IPS-15b (cell line): ENCODE measurements around the gene TMC4.
"Not testable (repeated sequence)": the region's sequence is repeated elsewhere in the genome, so short reads cannot be mapped to it uniquely, and the experiment has no call there.

Experiments used
- H3K27me3 ChIP-seq: one replicate; pipeline ENCODE4 v1.6.1; 2013; ENCODE audit warnings: low read length; ENCODE audit not compliant: control insufficient read depth, insufficient read depth
- H3K36me3 ChIP-seq: one replicate; pipeline ENCODE4 v1.6.1; 2013; ENCODE audit warnings: low read length; ENCODE audit not compliant: control insufficient read depth, insufficient read depth
- H3K4me1 ChIP-seq: one replicate; pipeline ENCODE4 v1.6.1; 2013; ENCODE audit warnings: mild to moderate bottlenecking, low read length; ENCODE audit not compliant: control insufficient read depth, insufficient read depth
- H3K4me3 ChIP-seq: one replicate; pipeline ENCODE4 v1.5.1; 2013; ENCODE audit warnings: low read depth, low read length
- H3K9ac ChIP-seq: one replicate; pipeline ENCODE4 v1.6.1; 2013; ENCODE audit warnings: low read depth, mild to moderate bottlenecking, low read length
- H3K9me3 ChIP-seq: one replicate; pipeline ENCODE4 v1.6.1; 2013; ENCODE audit warnings: mild to moderate bottlenecking, low read length; ENCODE audit not compliant: control insufficient read depth, insufficient read depth

The TMC4 gene

GRCh38 chr19:54199401-54199800, 26.4 kb upstream of the TMC4 start:
- Histone ChIP-seq H3K4me3 (no peak overlapping the region), H3K27me3 (no peaks in the 10 kb centered on the region), H3K9me3 (no peaks in the 10 kb centered on the region), H3K4me1 (peaks cover 12% of the 10 kb centered on the region), H3K36me3 (peaks cover 30% of the 10 kb centered on the region), H3K9ac (no peak overlapping the region)

GRCh38 chr19:54197121-54197520, 24.2 kb upstream of the TMC4 start:
- Histone ChIP-seq H3K36me3 (peaks cover 18% of the 10 kb centered on the region), H3K9me3 (no peaks in the 10 kb centered on the region), H3K9ac (no peak overlapping the region), H3K4me1 (peaks cover 3% of the 10 kb centered on the region), H3K27me3 (no peaks in the 10 kb centered on the region), H3K4me3 (no peak overlapping the region)

DNA sequence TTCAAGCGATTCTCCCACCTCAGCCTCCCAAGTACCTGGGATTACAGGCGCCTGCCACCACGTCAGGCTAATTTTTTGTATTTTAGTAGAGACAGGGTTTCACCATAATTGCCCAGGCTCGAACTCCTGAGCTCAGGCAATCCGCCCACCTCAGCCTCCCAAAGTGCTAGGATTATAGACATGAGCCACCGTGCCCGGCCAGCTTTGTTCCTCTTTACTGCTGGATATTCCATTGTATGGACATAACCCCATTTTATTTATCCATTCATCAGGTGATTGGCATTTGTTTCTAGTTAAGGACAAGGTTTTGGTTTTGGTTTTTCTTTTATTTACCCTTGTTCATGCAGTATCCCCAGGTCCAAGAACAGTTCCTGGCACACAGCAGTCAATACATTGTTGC, 23.6 kb upstream of the TMC4 start:
- Histone ChIP-seq H3K9me3 (no peaks in the 10 kb centered on the region), H3K4me1 (peaks cover under 1% of the 10 kb centered on the region), H3K4me3 (no peak overlapping the region), H3K27me3 (no peaks in the 10 kb centered on the region), H3K36me3 (peaks cover 12% of the 10 kb centered on the region), H3K9ac (no peak overlapping the region)

- H3K9ac ChIP-seq, H3K4me3 ChIP-seq, H3K27me3 ChIP-seq, H3K4me1 ChIP-seq, H3K9me3 ChIP-seq, H3K36me3 ChIP-seq: not testable (repeated sequence)
Measured at GRCh38 chr19:54194463-54194862, 21.5 kb upstream of the TMC4 start.

DNA sequence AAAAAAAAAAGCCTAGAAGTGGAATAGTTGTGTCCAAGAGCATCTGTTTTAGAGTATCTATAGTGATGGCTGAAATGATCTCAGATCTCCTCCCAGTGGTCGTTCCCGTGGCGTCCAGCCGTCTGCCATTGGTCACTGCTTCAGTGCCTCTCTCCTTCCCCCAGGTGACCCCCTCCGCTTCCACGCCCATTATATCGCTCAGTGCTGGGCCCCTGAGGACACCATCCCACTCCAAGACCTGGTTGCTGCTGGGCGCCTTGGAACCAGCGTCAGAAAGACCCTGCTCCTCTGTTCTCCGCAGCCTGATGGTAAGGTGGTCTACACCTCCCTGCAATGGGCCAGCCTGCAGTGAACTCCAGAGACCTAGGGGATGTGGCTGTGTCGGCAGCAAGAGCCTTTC, 20.1 kb upstream of the TMC4 start:
- Histone ChIP-seq H3K27me3 (no peaks in the 10 kb centered on the region), H3K9ac (no peak overlapping the region), H3K36me3 (peaks cover 7% of the 10 kb centered on the region), H3K4me3 (no peak overlapping the region), H3K9me3 (no peaks in the 10 kb centered on the region), H3K4me1 (peaks cover 2% of the 10 kb centered on the region)

- Histone ChIP-seq H3K9ac (peak overlapping the region; percentile 85), H3K36me3 (peaks cover 11% of the 10 kb centered on the region), H3K27me3 (no peaks in the 10 kb centered on the region), H3K9me3 (no peaks in the 10 kb centered on the region), H3K4me3 (peak overlapping the region; percentile 98), H3K4me1 (peaks cover 2% of the 10 kb centered on the region)
Measured at GRCh38 chr19:54191811-54192453, 19.0 kb upstream of the TMC4 start.

DNA sequence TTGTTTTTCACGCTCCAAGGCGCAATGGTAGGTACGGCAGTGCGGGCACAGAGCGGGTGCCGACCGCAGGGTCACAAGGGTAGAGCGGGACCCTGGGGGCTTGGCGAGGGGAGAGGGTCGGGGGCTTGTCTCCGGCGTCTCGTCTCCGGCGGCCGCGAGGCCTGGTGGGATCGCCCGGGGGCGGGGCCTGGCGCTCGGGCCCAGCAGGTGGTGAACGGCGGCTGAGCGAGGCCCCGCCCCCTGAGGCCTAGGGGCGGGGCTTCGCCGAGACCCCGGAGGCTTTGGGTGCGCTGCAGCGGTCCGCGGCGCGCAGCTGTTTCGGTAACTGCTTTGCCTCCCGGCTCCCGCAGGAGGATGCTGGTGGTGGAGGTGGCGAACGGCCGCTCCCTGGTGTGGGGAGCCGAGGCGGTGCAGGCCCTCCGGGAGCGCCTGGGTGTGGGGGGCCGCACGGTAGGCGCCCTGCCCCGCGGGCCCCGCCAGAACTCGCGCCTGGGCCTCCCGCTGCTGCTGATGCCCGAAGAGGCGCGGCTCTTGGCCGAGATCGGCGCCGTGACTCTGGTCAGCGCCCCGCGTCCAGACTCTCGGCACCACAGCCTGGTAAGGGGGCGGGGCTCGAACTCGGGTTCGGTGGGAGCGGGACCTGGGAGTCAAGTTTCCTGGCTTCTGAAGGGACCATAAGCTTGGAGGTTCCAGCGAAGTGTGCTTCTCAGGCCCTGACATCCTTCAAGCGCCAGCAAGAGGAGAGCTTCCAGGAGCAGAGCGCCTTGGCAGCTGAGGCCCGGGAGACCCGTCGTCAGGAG, 18.3 kb upstream of the TMC4 start, which contains the start of gene TSEN34:
Gene TSEN34, plus strand, starts transcription at position 298 of the 800 bp plus-strand sequence. Its CDS starts 57 bp downstream, at position 355.
- H3K4me1 ChIP-seq = peaks cover 2% of the 10 kb centered on the region
- H3K9me3 ChIP-seq = no peaks in the 10 kb centered on the region
- peaks cover 17% of the 10 kb centered on the region for H3K36me3 ChIP-seq
- peak within 1 kb of the TSS; percentile 98 for H3K4me3 ChIP-seq
- peak within 1 kb of the TSS; percentile 90 for H3K9ac ChIP-seq
- no peaks in the 10 kb centered on the region for H3K27me3 ChIP-seq

DNA sequence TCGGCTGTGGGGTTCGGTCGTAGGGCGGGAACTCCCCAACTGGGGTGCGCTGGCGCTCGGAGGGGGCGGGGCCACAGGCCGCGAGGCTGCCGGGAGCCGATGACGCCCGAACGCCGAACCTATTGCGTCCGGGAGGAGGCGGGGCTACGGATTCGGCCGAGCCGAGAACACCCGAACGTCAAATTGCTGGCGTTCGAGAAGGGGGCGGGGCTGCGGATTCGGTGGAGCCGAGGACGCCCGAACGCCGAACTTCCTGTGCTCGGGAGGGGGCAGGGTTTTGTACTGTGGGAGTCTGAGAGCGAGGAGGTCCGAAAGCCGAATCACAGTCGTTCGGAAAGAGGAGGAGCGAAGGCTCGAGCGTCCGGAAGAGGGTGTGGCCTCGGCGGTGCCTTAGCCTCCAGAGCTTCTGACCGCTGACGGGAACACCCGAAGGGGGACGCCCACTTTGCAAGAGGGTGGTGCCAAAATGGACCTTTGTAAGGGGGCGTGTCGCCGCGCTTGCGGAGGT, 17.6 kb upstream of the TMC4 start:
- Histone ChIP-seq H3K36me3 (peaks cover 17% of the 10 kb centered on the region), H3K4me1 (peaks cover 2% of the 10 kb centered on the region), H3K4me3 (peak overlapping the region; percentile 98), H3K9me3 (no peaks in the 10 kb centered on the region), H3K9ac (peak overlapping the region; percentile 90), H3K27me3 (no peaks in the 10 kb centered on the region)

GRCh38 chr19:54189735-54190502, 17.0 kb upstream of the TMC4 start:
- no peaks in the 10 kb centered on the region for H3K9me3 ChIP-seq
- H3K4me3 ChIP-seq = peak overlapping the region; percentile 98
- H3K27me3 ChIP-seq = no peaks in the 10 kb centered on the region
- H3K9ac ChIP-seq = peak overlapping the region; percentile 90
- peaks cover 2% of the 10 kb centered on the region for H3K4me1 ChIP-seq
- H3K36me3 ChIP-seq = peaks cover 17% of the 10 kb centered on the region

DNA sequence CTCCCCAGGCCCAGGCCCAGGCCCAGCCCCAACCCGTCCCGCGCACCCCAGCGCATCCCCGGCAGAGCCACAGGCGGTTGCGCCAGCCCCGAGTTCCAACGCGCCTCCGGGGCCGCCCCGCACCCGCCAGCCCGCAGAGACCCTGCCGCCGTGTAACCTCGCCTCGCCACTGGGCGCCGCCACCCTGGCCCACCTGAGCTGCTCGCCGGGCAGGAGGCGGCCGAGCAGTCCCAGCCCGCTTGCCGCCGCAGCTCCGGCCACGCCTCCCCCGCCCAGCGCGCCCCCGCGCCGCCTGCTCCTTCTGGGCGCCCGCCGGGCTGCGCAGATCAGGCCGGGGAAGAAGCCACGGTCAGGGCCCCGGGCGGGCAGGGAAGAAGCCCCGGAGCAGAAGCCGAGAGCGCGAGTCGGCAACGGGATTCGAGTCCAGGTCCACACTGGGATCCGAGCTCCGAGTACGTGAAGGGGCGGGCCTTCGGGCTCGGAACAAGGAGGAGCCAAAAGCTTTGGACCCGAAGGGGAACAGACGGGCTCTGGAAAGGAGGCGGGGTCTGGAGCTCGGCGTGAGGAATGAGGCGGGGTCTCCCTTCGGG, 16.3 kb upstream of the TMC4 start, which contains the start of gene MBOAT7:
Gene MBOAT7, minus strand, starts transcription at position 436 of the 590 bp plus-strand sequence. CDS start 1,072 bp downstream, outside the sequence.
- H3K9ac ChIP-seq = peak within 1 kb of the TSS; percentile 90
- no peaks in the 10 kb centered on the region for H3K9me3 ChIP-seq
- H3K36me3 ChIP-seq = peaks cover 17% of the 10 kb centered on the region
- H3K27me3 ChIP-seq = no peaks in the 10 kb centered on the region
- peaks cover 2% of the 10 kb centered on the region for H3K4me1 ChIP-seq
- peak within 1 kb of the TSS; percentile 98 for H3K4me3 ChIP-seq

- Histone ChIP-seq H3K9ac (peak overlapping the region; percentile 38), H3K36me3 (peaks cover 15% of the 10 kb centered on the region), H3K4me3 (peak overlapping the region; percentile 74), H3K9me3 (no peaks in the 10 kb centered on the region), H3K27me3 (no peaks in the 10 kb centered on the region), H3K4me1 (peaks cover 2% of the 10 kb centered on the region)
Measured at GRCh38 chr19:54188215-54188871, 15.4 kb upstream of the TMC4 start.
